Ureter (tissue), 1 donor: ENCODE data around the gene COPG1. TPM values are rescaled to one million over a fixed set of nuclear protein-coding genes. Genes with fewer than 3 reads are reported as not detected.

Experiments used
- total RNA-seq: library from RNA; stranded (reverse); gene quantifications from one replicate; pipeline ENCODE4 v1.2.4, GENCODE V29; 2023
- donor health status: DM: yes; HTN: yes; CAD: no.

The COPG1 gene
- total RNA-seq, 1 donor from 2014 or later = 133 TPM

Other genes with a start within 250 kb of the COPG1 start
- 2.1 TPM for gene EFCC1, start 248.3 kb upstream of the COPG1 start, total RNA-seq
- not detected for gene GP9, start 188.8 kb upstream of the COPG1 start, total RNA-seq
- gene RAB43, start 127.8 kb upstream of the COPG1 start, total RNA-seq = 27.2 TPM
- 34.4 TPM for gene ISY1, start 88.5 kb upstream of the COPG1 start, total RNA-seq
- gene CNBP, start 65.7 kb upstream of the COPG1 start, total RNA-seq = 338 TPM
- gene HMCES, start 29.3 kb downstream of the COPG1 start, total RNA-seq = 32.2 TPM
- 0.26 TPM for gene EFCAB12, start 179.0 kb downstream of the COPG1 start, total RNA-seq
- gene MBD4, start 190.3 kb downstream of the COPG1 start, total RNA-seq = 31.6 TPM
- 37.6 TPM for gene IFT122, start 190.6 kb downstream of the COPG1 start, total RNA-seq